ENCODE measurements around the gene C9orf153. TPM values are rescaled to one million over a fixed set of nuclear protein-coding genes. Genes with fewer than 3 reads are reported as not detected.

Gene C9orf153
- total and polyA plus RNA-seq, 2 of the 13 experiments (the other 11 are each of a cell fraction or from before 2014, with no cell fraction given): 0.17 to 0.44 TPM

DNA sequence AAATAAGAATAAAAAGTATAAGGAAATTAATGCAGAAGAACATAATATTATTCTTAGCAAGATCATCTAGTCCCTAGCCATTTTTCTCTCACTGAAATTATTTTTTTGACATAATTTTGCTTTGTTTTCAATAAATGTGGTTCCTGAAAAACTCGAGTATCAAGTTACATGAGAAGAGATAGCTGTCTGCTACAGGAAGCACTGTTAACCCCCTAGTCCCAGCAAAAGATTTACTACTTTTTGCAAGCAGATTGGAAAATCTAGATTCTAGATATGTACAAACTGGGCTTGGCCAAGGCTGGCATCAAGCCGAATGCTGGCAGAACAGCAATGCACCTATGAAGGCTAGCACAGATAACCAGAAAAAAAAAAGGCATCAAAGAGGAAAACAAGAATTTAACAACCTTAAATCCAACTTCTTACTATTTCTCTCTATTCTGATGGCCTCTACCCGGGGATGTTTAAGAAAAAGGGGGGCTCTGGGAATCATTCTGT lies 44.8 kb upstream of the C9orf153 start (continued):
- TF ChIP-seq, protein P1, sequence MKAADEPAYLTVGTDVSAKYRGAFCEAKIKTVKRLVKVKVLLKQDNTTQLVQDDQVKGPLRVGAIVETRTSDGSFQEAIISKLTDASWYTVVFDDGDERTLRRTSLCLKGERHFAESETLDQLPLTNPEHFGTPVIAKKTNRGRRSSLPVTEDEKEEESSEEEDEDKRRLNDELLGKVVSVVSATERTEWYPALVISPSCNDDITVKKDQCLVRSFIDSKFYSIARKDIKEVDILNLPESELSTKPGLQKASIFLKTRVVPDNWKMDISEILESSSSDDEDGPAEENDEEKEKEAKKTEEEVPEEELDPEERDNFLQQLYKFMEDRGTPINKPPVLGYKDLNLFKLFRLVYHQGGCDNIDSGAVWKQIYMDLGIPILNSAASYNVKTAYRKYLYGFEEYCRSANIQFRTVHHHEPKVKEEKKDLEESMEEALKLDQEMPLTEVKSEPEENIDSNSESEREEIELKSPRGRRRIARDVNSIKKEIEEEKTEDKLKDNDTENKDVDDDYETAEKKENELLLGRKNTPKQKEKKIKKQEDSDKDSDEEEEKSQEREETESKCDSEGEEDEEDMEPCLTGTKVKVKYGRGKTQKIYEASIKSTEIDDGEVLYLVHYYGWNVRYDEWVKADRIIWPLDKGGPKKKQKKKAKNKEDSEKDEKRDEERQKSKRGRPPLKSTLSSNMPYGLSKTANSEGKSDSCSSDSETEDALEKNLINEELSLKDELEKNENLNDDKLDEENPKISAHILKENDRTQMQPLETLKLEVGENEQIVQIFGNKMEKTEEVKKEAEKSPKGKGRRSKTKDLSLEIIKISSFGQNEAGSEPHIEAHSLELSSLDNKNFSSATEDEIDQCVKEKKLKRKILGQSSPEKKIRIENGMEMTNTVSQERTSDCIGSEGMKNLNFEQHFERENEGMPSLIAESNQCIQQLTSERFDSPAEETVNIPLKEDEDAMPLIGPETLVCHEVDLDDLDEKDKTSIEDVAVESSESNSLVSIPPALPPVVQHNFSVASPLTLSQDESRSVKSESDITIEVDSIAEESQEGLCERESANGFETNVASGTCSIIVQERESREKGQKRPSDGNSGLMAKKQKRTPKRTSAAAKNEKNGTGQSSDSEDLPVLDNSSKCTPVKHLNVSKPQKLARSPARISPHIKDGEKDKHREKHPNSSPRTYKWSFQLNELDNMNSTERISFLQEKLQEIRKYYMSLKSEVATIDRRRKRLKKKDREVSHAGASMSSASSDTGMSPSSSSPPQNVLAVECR (CRISPR knock-in tag; IDR thresholded peaks at IDR 0.05; ENCODE audit: borderline replicate concordance): no peak

- intact Hi-C loops (cut with micrococcal nuclease; ENCODE audit: unreplicated experiment): no loop called here
- H3K4me2 ChIP-seq (ENCODE audit: low read depth, low read length): no peak overlapping the region
- no peak overlapping the region for H3K4me3 ChIP-seq (replicated peaks in 1 of 3; ENCODE audit: insufficient read depth in 1 of 3, low read depth in 2 of 3, low read length in 3 of 3)
- 90% methylated on average over 4 of the region's 4 CpGs for WGBS (ENCODE audit: low lambda C conversion rate)
- H2AFZ ChIP-seq (ENCODE audit: low read length): no peak overlapping the region
- in situ Hi-C loops (cut with HindIII; ENCODE audit: extremely low pct_ligation_motif_present, low pct_unique_long_range_greater_than_20kb): no loop called here
- H3K9me3 ChIP-seq (ENCODE audit: low read length): no peaks in the 10 kb centered on the region
- ChIA-PET POLR2A (no interaction called here), CTCF (ENCODE audit: low intra/inter-chr PET ratio, low total read pairs) (no interaction called here)
- DNase-seq (ENCODE audit: low spot score) (no peak), ATAC-seq (no peak), FAIRE-seq (peak; percentile 15)
- H4K20me1 ChIP-seq (ENCODE audit: insufficient read depth, low read length): no peaks in the 10 kb centered on the region
- H3K9ac ChIP-seq (ENCODE audit: insufficient read depth, low read depth, low read length): no peak overlapping the region
- no TSS peak for BruUV-seq (replicated peaks)
- no peak overlapping the region for H3K27ac ChIP-seq (ENCODE audit: extremely low read length, insufficient read depth, low read length)
- no peaks in the 10 kb centered on the region for H3K27me3 ChIP-seq (ENCODE audit: control insufficient read depth in 1 of 2, insufficient read depth in 2 of 2, low read length in 2 of 2)
- TF ChIP-seq ZNF615 (CRISPR knock-in tag; IDR thresholded peaks at IDR 0.05; ENCODE audit: borderline replicate concordance): no peak
- TF ChIP-seq MAFK (conservative IDR thresholded peaks at IDR 0.05 in 1 of 2, IDR thresholded peaks at IDR 0.05 in 1 of 2; ENCODE audit: low read length in 2 of 2): peak; percentile 12 to 23; a peak in 2 of 4 replicates
- H3K79me2 ChIP-seq (ENCODE audit: insufficient read depth, low read length): no peaks in the 10 kb centered on the region
- H3K36me3 ChIP-seq (replicated peaks in 1 of 2; ENCODE audit: control insufficient read depth in 1 of 2, insufficient read depth in 2 of 2, low read length in 2 of 2): peaks cover 19 to 81% of the 10 kb centered on the region in 2 experiments
- H3K4me1 ChIP-seq (ENCODE audit: insufficient read depth, low read length): no peaks in the 10 kb centered on the region
Observed at GRCh38 chr9:86303316-86303975, 44.0 kb upstream of the C9orf153 start.
